ENCODE data around the gene PTGER3. TPM values are rescaled to one million over a fixed set of nuclear protein-coding genes. Genes with fewer than 3 reads are reported as not detected.

Gene PTGER3
- total RNA-seq, 1 donor from 2014 or later = 0.64 TPM

- no peaks in the 10 kb centered on the region for H3K9me3 Mint-ChIP-seq (ENCODE audit: unreplicated experiment)
- H3K9me3 ChIP-seq (ENCODE audit: insufficient read depth, low read depth, low read length) = no peaks in the 10 kb centered on the region
- H3K4me2 ChIP-seq (ENCODE audit: low read length) = no peak overlapping the region
- no peaks in the 10 kb centered on the region for H3K4me1 ChIP-seq (ENCODE audit: insufficient read depth, low read length)
- H3K27ac ChIP-seq (ENCODE audit: low read depth, low read length) = no peak overlapping the region
- FAIRE-seq (no peak), DNase-seq (ENCODE audit: low read depth) (no peak)
- H3K4me3 ChIP-seq (ENCODE audit: insufficient read depth, low read depth, low read length) = no peak overlapping the region
- TF ChIP-seq CTCF (IDR thresholded peaks at IDR 0.05; ENCODE audit: insufficient read depth, low read depth, low read length) = no peak
- no peak for TF ChIP-seq EZH2 (IDR thresholded peaks at IDR 0.05; ENCODE audit: insufficient read depth, low read length)
- H3K9ac ChIP-seq (ENCODE audit: low read length) = no peak overlapping the region
- no peaks in the 10 kb centered on the region for H4K20me1 ChIP-seq (ENCODE audit: insufficient read depth, low read length)
- no peaks in the 10 kb centered on the region for H3K79me2 ChIP-seq (ENCODE audit: insufficient read depth, low read length)
- H3K4me1 Mint-ChIP-seq (ENCODE audit: low read depth, unreplicated experiment) = no peaks in the 10 kb centered on the region
- H3K36me3 Mint-ChIP-seq (ENCODE audit: low read depth, unreplicated experiment) = no peaks in the 10 kb centered on the region
- H2AFZ ChIP-seq (ENCODE audit: low read depth, low read length) = no peak overlapping the region
- no peak overlapping the region for H3K27ac Mint-ChIP-seq (ENCODE audit: unreplicated experiment)
- peaks cover 2% of the 10 kb centered on the region for H3K27me3 Mint-ChIP-seq (ENCODE audit: low read depth, unreplicated experiment)
- H3K4me3 Mint-ChIP-seq (ENCODE audit: unreplicated experiment) = no peak overlapping the region
- no peaks in the 10 kb centered on the region for H3K36me3 ChIP-seq (ENCODE audit: insufficient read depth, low read length)
- no peaks in the 10 kb centered on the region for H3K27me3 ChIP-seq (ENCODE audit: insufficient read depth, low read length)
Measured at GRCh38 chr1:70973754-70974153, 73.9 kb downstream of the PTGER3 start.

- Mint-ChIP-seq H3K9me3 (ENCODE audit: unreplicated experiment) (no peaks in the 10 kb centered on the region), H3K4me1 (ENCODE audit: low read depth, unreplicated experiment) (no peaks in the 10 kb centered on the region), H3K27ac (ENCODE audit: unreplicated experiment) (no peak overlapping the region), H3K27me3 (ENCODE audit: low read depth, unreplicated experiment) (no peaks in the 10 kb centered on the region), H3K4me3 (ENCODE audit: unreplicated experiment) (no peak overlapping the region), H3K36me3 (ENCODE audit: low read depth, unreplicated experiment) (no peaks in the 10 kb centered on the region)
- Histone ChIP-seq H3K9ac (ENCODE audit: low read length) (no peak overlapping the region), H3K79me2 (ENCODE audit: insufficient read depth, low read length) (no peaks in the 10 kb centered on the region), H4K20me1 (ENCODE audit: insufficient read depth, low read length) (no peaks in the 10 kb centered on the region), H2AFZ (ENCODE audit: low read depth, low read length) (no peak overlapping the region), H3K36me3 (ENCODE audit: insufficient read depth, low read length) (no peaks in the 10 kb centered on the region), H3K4me1 (ENCODE audit: insufficient read depth, low read length) (no peaks in the 10 kb centered on the region), H3K9me3 (ENCODE audit: insufficient read depth, low read depth, low read length) (no peaks in the 10 kb centered on the region), H3K4me3 (ENCODE audit: insufficient read depth, low read depth, low read length) (no peak overlapping the region), H3K4me2 (ENCODE audit: low read length) (no peak overlapping the region), H3K27ac (ENCODE audit: low read depth, low read length) (no peak overlapping the region), H3K27me3 (ENCODE audit: insufficient read depth, low read length) (no peaks in the 10 kb centered on the region)
- no peak for DNase-seq (ENCODE audit: low read depth)
- FAIRE-seq = no peak
- no peak for TF ChIP-seq CTCF (IDR thresholded peaks at IDR 0.05; ENCODE audit: insufficient read depth, low read depth, low read length)
- TF ChIP-seq EZH2 (IDR thresholded peaks at IDR 0.05; ENCODE audit: insufficient read depth, low read length) = no peak
Measured at GRCh38 chr1:70970407-70970806, 77.2 kb downstream of the PTGER3 start.

- Mint-ChIP-seq H3K4me3 (ENCODE audit: unreplicated experiment) (no peak overlapping the region), H3K4me1 (ENCODE audit: low read depth, unreplicated experiment) (no peaks in the 10 kb centered on the region), H3K36me3 (ENCODE audit: low read depth, unreplicated experiment) (no peaks in the 10 kb centered on the region), H3K27me3 (ENCODE audit: low read depth, unreplicated experiment) (no peaks in the 10 kb centered on the region), H3K27ac (ENCODE audit: unreplicated experiment) (no peak overlapping the region), H3K9me3 (ENCODE audit: unreplicated experiment) (no peaks in the 10 kb centered on the region)
- H3K4me2 ChIP-seq (ENCODE audit: low read length) = no peak overlapping the region
- no peak overlapping the region for H3K27ac ChIP-seq (ENCODE audit: low read depth, low read length)
- H4K20me1 ChIP-seq (ENCODE audit: insufficient read depth, low read length) = no peaks in the 10 kb centered on the region
- no peak overlapping the region for H2AFZ ChIP-seq (ENCODE audit: low read depth, low read length)
- no peaks in the 10 kb centered on the region for H3K9me3 ChIP-seq (ENCODE audit: insufficient read depth, low read depth, low read length)
- no peaks in the 10 kb centered on the region for H3K79me2 ChIP-seq (ENCODE audit: insufficient read depth, low read length)
- H3K36me3 ChIP-seq (ENCODE audit: insufficient read depth, low read length) = no peaks in the 10 kb centered on the region
- no peaks in the 10 kb centered on the region for H3K27me3 ChIP-seq (ENCODE audit: insufficient read depth, low read length)
- TF ChIP-seq EZH2 (IDR thresholded peaks at IDR 0.05; ENCODE audit: insufficient read depth, low read length) (no peak), CTCF (IDR thresholded peaks at IDR 0.05; ENCODE audit: insufficient read depth, low read depth, low read length) (peak; percentile 34)
- H3K4me3 ChIP-seq (ENCODE audit: insufficient read depth, low read depth, low read length) = no peak overlapping the region
- FAIRE-seq (no peak), DNase-seq (ENCODE audit: low read depth) (no peak)
- H3K4me1 ChIP-seq (ENCODE audit: insufficient read depth, low read length) = no peaks in the 10 kb centered on the region
- no peak overlapping the region for H3K9ac ChIP-seq (ENCODE audit: low read length)
Measured at GRCh38 chr1:70966018-70966638, 81.5 kb downstream of the PTGER3 start.
